Type B pancreatic cell (in vitro differentiated cells): Measurements from ENCODE around the gene KCND2. TPM values are rescaled to one million over a fixed set of nuclear protein-coding genes. Genes with fewer than 3 reads are reported as not detected.

Experiments used
- DNase-seq: peaks from one replicate; pipeline ENCODE4 v3.0.0; 2021; ENCODE audit warnings: mixed read lengths; ENCODE audit not compliant: unreplicated experiment; ENCODE audit errors: extremely low spot score
- H3K27ac Mint-ChIP-seq: 2 replicates; pipeline ENCODE4 v1.8.0; 2021; ENCODE audit warnings: mild to moderate bottlenecking, mixed read lengths
- H3K27me3 Mint-ChIP-seq: 2 replicates; pipeline ENCODE4 v1.8.0; 2021; ENCODE audit warnings: mixed read lengths
- H3K36me3 Mint-ChIP-seq: 2 replicates; pipeline ENCODE4 v1.8.0; 2021; ENCODE audit warnings: mixed read lengths
- H3K4me1 Mint-ChIP-seq: one replicate; pipeline ENCODE4 v1.8.0; 2021; ENCODE audit warnings: mixed read lengths; ENCODE audit not compliant: unreplicated experiment
- H3K4me3 Mint-ChIP-seq: 2 replicates; pipeline ENCODE4 v1.8.0; 2021; ENCODE audit warnings: mild to moderate bottlenecking, mixed read lengths
- H3K9me3 Mint-ChIP-seq: 2 replicates; pipeline ENCODE4 v1.8.0; 2021; ENCODE audit warnings: mixed read lengths
- CTCF ChIP-seq: fragments of 200-600 bp; sonication (generic); conservative IDR thresholded peaks from 2 replicates; pipeline ENCODE4 v1.5.0; 2021; ENCODE audit warnings: antibody characterized with exemption, mild to moderate bottlenecking
- total RNA-seq: library from RNA; stranded (reverse); gene quantifications from 2 replicates; pipeline ENCODE4 v1.2.1, GENCODE V29; 2021; ENCODE audit warnings: low replicate concordance

KCND2 gene
- total RNA-seq, 1 donor from 2014 or later, result 3.2 TPM

- H3K4me1 Mint-ChIP-seq, result no peaks in the 10 kb centered on the region
- H3K9me3 Mint-ChIP-seq, result no peaks in the 10 kb centered on the region
- H3K27me3 Mint-ChIP-seq, result no peaks in the 10 kb centered on the region
- DNase-seq, result no peak
- no peak overlapping the region for H3K27ac Mint-ChIP-seq
- TF ChIP-seq CTCF, result no peak
- H3K36me3 Mint-ChIP-seq, result no peaks in the 10 kb centered on the region
- no peak overlapping the region for H3K4me3 Mint-ChIP-seq
Measured at GRCh38 chr7:120609136-120609753, 336.3 kb downstream of the KCND2 start.

GRCh38 chr7:120611975-120612374, 339.0 kb downstream of the KCND2 start:
- Mint-ChIP-seq H3K27ac (no peak overlapping the region), H3K9me3 (no peaks in the 10 kb centered on the region), H3K36me3 (no peaks in the 10 kb centered on the region), H3K4me3 (no peak overlapping the region), H3K4me1 (no peaks in the 10 kb centered on the region), H3K27me3 (no peaks in the 10 kb centered on the region)
- TF ChIP-seq CTCF, result no peak
- no peak for DNase-seq

GRCh38 chr7:120615703-120616102, 342.7 kb downstream of the KCND2 start:
- no peaks in the 10 kb centered on the region for H3K27me3 Mint-ChIP-seq
- no peaks in the 10 kb centered on the region for H3K9me3 Mint-ChIP-seq
- no peak overlapping the region for H3K4me3 Mint-ChIP-seq
- no peaks in the 10 kb centered on the region for H3K36me3 Mint-ChIP-seq
- no peak for DNase-seq
- H3K4me1 Mint-ChIP-seq, result no peaks in the 10 kb centered on the region
- TF ChIP-seq CTCF, result no peak
- H3K27ac Mint-ChIP-seq, result no peak overlapping the region

- Mint-ChIP-seq H3K27ac (no peak overlapping the region), H3K4me3 (no peak overlapping the region), H3K4me1 (no peaks in the 10 kb centered on the region), H3K9me3 (no peaks in the 10 kb centered on the region), H3K27me3 (no peaks in the 10 kb centered on the region), H3K36me3 (no peaks in the 10 kb centered on the region)
- DNase-seq, result no peak
- TF ChIP-seq CTCF, result no peak
Measured at GRCh38 chr7:120617275-120617674, 344.3 kb downstream of the KCND2 start.

- TF ChIP-seq CTCF, result no peak
- no peak overlapping the region for H3K4me3 Mint-ChIP-seq
- H3K27me3 Mint-ChIP-seq, result no peaks in the 10 kb centered on the region
- no peak overlapping the region for H3K27ac Mint-ChIP-seq
- H3K36me3 Mint-ChIP-seq, result no peaks in the 10 kb centered on the region
- H3K4me1 Mint-ChIP-seq, result peaks cover 4% of the 10 kb centered on the region
- peaks cover 4% of the 10 kb centered on the region for H3K9me3 Mint-ChIP-seq
- no peak for DNase-seq
Measured at GRCh38 chr7:120628251-120628650, 355.3 kb downstream of the KCND2 start.

GRCh38 chr7:120639884-120640283, 366.9 kb downstream of the KCND2 start:
- Mint-ChIP-seq H3K27ac (no peak overlapping the region), H3K4me3 (no peak overlapping the region), H3K27me3 (no peaks in the 10 kb centered on the region), H3K4me1 (no peaks in the 10 kb centered on the region), H3K9me3 (no peaks in the 10 kb centered on the region), H3K36me3 (no peaks in the 10 kb centered on the region)
- no peak for DNase-seq
- TF ChIP-seq CTCF, result no peak
